ENCODE results near the gene GABRE. TPM values are rescaled to one million over a fixed set of nuclear protein-coding genes. Genes with fewer than 3 reads are reported as not detected.

Gene GABRE
- total and polyA plus RNA-seq, 2 of the 13 experiments (the other 11 are each of a cell fraction or from before 2014, with no cell fraction given): 12.2 to 66.2 TPM

DNA sequence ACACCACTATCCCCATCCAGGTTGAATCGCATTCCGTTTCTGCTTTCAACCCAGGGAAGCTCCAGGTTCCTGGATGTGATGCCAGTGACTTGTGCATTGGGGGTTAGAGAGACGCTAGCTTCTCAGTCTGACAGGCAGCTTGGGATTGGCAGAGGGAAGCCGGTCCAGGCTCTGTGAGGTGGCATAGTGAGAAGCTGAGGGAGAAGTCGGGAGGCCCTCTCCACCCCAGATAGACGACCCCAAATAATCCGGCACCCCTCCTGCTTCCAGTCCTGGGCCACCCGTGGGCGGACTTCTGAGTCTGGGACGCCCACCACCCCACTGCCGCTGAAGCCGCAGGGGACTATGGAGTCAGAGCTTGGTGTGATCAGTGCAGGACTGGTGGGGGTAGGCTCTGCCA is 54.4 kb downstream of the GABRE start:
- FAIRE-seq: no peak
- ATAC-seq: no peak
- ChIA-PET POLR2A (no interaction called here), CTCF (ENCODE audit: low intra/inter-chr PET ratio, low total read pairs) (no interaction called here)
- intact Hi-C loops (cut with micrococcal nuclease; ENCODE audit: unreplicated experiment): no loop called here
- H4K20me1 ChIP-seq (ENCODE audit: insufficient read depth, low read length): no peaks in the 10 kb centered on the region
- H3K9ac ChIP-seq (ENCODE audit: insufficient read depth, low read depth, low read length): no peak overlapping the region
- no peak overlapping the region for H3K4me3 ChIP-seq (replicated peaks in 1 of 3; ENCODE audit: insufficient read depth in 1 of 3, low read depth in 2 of 3, low read length in 3 of 3)
- H2AFZ ChIP-seq (ENCODE audit: low read length): no peak overlapping the region
- no peaks in the 10 kb centered on the region for H3K27me3 ChIP-seq (ENCODE audit: control insufficient read depth in 1 of 2, insufficient read depth in 2 of 2, low read length in 2 of 2)
- no peaks in the 10 kb centered on the region for H3K9me3 ChIP-seq (ENCODE audit: low read length)
- H3K79me2 ChIP-seq (ENCODE audit: insufficient read depth, low read length): no peaks in the 10 kb centered on the region
- no peaks in the 10 kb centered on the region for H3K4me1 ChIP-seq (ENCODE audit: insufficient read depth, low read length)
- no peak overlapping the region for H3K4me2 ChIP-seq (ENCODE audit: low read depth, low read length)
- in situ Hi-C loops (cut with HindIII; ENCODE audit: extremely low pct_ligation_motif_present, low pct_unique_long_range_greater_than_20kb): no loop called here
- no peak overlapping the region for H3K27ac ChIP-seq (ENCODE audit: extremely low read length, insufficient read depth, low read length)
- no TSS peak for BruUV-seq (replicated peaks)
- no peak for DNase-seq (ENCODE audit: low spot score)
- H3K36me3 ChIP-seq (replicated peaks in 1 of 2; ENCODE audit: control insufficient read depth in 1 of 2, insufficient read depth in 2 of 2, low read length in 2 of 2): no peaks in the 10 kb centered on the region
- WGBS (ENCODE audit: low lambda C conversion rate): 89% methylated on average over 3 of the region's 12 CpGs
- TF ChIP-seq, protein P1, sequence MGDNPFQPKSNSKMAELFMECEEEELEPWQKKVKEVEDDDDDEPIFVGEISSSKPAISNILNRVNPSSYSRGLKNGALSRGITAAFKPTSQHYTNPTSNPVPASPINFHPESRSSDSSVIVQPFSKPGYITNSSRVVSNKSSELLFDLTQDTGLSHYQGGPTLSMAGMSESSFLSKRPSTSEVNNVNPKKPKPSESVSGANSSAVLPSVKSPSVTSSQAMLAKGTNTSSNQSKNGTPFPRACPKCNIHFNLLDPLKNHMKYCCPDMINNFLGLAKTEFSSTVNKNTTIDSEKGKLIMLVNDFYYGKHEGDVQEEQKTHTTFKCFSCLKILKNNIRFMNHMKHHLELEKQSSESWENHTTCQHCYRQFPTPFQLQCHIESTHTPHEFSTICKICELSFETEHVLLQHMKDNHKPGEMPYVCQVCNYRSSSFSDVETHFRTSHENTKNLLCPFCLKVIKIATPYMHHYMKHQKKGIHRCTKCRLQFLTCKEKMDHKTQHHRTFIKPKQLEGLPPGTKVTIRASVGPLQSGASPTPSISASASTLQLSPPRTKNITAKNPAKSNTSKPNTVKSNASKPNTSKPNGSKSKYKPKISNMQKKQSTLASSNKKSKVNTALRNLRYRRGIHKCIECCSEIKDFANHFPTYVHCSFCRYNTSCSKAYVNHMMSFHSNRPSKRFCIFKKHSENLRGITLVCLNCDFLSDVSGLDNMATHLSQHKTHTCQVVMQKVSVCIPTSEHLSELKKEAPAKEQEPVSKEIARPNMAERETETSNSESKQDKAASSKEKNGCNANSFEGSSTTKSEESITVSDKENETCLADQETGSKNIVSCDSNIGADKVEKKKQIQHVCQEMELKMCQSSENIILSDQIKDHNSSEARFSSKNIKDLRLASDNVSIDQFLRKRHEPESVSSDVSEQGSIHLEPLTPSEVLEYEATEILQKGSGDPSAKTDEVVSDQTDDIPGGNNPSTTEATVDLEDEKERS (CRISPR knock-in tag; IDR thresholded peaks at IDR 0.05): no peak
- TF ChIP-seq, protein P2, sequence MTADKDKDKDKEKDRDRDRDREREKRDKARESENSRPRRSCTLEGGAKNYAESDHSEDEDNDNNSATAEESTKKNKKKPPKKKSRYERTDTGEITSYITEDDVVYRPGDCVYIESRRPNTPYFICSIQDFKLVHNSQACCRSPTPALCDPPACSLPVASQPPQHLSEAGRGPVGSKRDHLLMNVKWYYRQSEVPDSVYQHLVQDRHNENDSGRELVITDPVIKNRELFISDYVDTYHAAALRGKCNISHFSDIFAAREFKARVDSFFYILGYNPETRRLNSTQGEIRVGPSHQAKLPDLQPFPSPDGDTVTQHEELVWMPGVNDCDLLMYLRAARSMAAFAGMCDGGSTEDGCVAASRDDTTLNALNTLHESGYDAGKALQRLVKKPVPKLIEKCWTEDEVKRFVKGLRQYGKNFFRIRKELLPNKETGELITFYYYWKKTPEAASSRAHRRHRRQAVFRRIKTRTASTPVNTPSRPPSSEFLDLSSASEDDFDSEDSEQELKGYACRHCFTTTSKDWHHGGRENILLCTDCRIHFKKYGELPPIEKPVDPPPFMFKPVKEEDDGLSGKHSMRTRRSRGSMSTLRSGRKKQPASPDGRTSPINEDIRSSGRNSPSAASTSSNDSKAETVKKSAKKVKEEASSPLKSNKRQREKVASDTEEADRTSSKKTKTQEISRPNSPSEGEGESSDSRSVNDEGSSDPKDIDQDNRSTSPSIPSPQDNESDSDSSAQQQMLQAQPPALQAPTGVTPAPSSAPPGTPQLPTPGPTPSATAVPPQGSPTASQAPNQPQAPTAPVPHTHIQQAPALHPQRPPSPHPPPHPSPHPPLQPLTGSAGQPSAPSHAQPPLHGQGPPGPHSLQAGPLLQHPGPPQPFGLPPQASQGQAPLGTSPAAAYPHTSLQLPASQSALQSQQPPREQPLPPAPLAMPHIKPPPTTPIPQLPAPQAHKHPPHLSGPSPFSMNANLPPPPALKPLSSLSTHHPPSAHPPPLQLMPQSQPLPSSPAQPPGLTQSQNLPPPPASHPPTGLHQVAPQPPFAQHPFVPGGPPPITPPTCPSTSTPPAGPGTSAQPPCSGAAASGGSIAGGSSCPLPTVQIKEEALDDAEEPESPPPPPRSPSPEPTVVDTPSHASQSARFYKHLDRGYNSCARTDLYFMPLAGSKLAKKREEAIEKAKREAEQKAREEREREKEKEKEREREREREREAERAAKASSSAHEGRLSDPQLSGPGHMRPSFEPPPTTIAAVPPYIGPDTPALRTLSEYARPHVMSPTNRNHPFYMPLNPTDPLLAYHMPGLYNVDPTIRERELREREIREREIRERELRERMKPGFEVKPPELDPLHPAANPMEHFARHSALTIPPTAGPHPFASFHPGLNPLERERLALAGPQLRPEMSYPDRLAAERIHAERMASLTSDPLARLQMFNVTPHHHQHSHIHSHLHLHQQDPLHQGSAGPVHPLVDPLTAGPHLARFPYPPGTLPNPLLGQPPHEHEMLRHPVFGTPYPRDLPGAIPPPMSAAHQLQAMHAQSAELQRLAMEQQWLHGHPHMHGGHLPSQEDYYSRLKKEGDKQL (CRISPR knock-in tag; IDR thresholded peaks at IDR 0.05; ENCODE audit: low read depth): no peak
- no peak for TF ChIP-seq HCFC1 (IDR thresholded peaks at IDR 0.05; ENCODE audit: low read depth, low read length)
- no peak for TF ChIP-seq ZNF792 (CRISPR knock-in tag; IDR thresholded peaks at IDR 0.05)
- TF ChIP-seq, protein P3, sequence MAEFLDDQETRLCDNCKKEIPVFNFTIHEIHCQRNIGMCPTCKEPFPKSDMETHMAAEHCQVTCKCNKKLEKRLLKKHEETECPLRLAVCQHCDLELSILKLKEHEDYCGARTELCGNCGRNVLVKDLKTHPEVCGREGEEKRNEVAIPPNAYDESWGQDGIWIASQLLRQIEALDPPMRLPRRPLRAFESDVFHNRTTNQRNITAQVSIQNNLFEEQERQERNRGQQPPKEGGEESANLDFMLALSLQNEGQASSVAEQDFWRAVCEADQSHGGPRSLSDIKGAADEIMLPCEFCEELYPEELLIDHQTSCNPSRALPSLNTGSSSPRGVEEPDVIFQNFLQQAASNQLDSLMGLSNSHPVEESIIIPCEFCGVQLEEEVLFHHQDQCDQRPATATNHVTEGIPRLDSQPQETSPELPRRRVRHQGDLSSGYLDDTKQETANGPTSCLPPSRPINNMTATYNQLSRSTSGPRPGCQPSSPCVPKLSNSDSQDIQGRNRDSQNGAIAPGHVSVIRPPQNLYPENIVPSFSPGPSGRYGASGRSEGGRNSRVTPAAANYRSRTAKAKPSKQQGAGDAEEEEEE (CRISPR knock-in tag; IDR thresholded peaks at IDR 0.05; ENCODE audit: borderline replicate concordance): no peak
- no peak for TF ChIP-seq ZNF224 (CRISPR knock-in tag; IDR thresholded peaks at IDR 0.05)
- no peak for TF ChIP-seq HOXA7 (CRISPR knock-in tag; IDR thresholded peaks at IDR 0.05)
- no peak for TF ChIP-seq ASH2L (IDR thresholded peaks at IDR 0.05; ENCODE audit: insufficient read length, low read depth, low read length)
- TF ChIP-seq KDM5B (CRISPR knock-in tag; IDR thresholded peaks at IDR 0.05; ENCODE audit: borderline replicate concordance): no peak
- TF ChIP-seq, protein P4, sequence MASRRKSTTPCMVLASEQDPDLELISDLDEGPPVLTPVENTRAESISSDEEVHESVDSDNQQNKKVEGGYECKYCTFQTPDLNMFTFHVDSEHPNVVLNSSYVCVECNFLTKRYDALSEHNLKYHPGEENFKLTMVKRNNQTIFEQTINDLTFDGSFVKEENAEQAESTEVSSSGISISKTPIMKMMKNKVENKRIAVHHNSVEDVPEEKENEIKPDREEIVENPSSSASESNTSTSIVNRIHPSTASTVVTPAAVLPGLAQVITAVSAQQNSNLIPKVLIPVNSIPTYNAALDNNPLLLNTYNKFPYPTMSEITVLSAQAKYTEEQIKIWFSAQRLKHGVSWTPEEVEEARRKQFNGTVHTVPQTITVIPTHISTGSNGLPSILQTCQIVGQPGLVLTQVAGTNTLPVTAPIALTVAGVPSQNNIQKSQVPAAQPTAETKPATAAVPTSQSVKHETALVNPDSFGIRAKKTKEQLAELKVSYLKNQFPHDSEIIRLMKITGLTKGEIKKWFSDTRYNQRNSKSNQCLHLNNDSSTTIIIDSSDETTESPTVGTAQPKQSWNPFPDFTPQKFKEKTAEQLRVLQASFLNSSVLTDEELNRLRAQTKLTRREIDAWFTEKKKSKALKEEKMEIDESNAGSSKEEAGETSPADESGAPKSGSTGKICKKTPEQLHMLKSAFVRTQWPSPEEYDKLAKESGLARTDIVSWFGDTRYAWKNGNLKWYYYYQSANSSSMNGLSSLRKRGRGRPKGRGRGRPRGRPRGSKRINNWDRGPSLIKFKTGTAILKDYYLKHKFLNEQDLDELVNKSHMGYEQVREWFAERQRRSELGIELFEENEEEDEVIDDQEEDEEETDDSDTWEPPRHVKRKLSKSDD (CRISPR knock-in tag; IDR thresholded peaks at IDR 0.05; ENCODE audit: low read depth): no peak

Measured in HepG2 (cell line).